ENCODE data around the gene NPAT. TPM values are rescaled to one million over a fixed set of nuclear protein-coding genes. Genes with fewer than 3 reads are reported as not detected.
A peak's percentile ranks its signal among the peaks of the same experiment; 100 is the strongest.

NPAT gene
- total and polyA plus RNA-seq, 9 of the 15 experiments (the other 6 are each of a cell fraction or from before 2014, with no cell fraction given), result 8.8 to 30.0 (median 22.1) TPM

GRCh38 chr11:108221911-108222573 is 396 bp downstream of the NPAT start (continued):
- TF ChIP-seq, protein P1, sequence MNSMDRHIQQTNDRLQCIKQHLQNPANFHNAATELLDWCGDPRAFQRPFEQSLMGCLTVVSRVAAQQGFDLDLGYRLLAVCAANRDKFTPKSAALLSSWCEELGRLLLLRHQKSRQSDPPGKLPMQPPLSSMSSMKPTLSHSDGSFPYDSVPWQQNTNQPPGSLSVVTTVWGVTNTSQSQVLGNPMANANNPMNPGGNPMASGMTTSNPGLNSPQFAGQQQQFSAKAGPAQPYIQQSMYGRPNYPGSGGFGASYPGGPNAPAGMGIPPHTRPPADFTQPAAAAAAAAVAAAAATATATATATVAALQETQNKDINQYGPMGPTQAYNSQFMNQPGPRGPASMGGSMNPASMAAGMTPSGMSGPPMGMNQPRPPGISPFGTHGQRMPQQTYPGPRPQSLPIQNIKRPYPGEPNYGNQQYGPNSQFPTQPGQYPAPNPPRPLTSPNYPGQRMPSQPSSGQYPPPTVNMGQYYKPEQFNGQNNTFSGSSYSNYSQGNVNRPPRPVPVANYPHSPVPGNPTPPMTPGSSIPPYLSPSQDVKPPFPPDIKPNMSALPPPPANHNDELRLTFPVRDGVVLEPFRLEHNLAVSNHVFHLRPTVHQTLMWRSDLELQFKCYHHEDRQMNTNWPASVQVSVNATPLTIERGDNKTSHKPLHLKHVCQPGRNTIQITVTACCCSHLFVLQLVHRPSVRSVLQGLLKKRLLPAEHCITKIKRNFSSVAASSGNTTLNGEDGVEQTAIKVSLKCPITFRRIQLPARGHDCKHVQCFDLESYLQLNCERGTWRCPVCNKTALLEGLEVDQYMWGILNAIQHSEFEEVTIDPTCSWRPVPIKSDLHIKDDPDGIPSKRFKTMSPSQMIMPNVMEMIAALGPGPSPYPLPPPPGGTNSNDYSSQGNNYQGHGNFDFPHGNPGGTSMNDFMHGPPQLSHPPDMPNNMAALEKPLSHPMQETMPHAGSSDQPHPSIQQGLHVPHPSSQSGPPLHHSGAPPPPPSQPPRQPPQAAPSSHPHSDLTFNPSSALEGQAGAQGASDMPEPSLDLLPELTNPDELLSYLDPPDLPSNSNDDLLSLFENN (IDR thresholded peaks at IDR 0.05; ENCODE audit: low read depth in 2 of 2, low read length in 2 of 2), result no peak
- TF ChIP-seq, protein P2, sequence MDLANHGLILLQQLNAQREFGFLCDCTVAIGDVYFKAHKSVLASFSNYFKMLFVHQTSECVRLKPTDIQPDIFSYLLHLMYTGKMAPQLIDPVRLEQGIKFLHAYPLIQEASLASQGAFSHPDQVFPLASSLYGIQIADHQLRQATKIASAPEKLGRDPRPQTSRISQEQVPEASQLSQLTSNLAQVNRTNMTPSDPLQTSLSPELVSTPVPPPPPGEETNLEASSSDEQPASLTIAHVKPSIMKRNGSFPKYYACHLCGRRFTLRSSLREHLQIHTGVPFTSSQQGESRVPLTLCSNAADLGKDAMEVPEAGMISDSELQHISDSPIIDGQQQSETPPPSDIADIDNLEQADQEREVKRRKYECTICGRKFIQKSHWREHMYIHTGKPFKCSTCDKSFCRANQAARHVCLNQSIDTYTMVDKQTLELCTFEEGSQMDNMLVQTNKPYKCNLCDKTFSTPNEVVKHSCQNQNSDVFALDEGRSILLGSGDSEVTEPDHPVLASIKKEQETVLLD (IDR thresholded peaks at IDR 0.05), result no peak
- TF ChIP-seq POLR2G (IDR thresholded peaks at IDR 0.05; ENCODE audit: low read depth, low read length), result no peak
- TF ChIP-seq EZH2 (IDR thresholded peaks at IDR 0.05; ENCODE audit: borderline replicate concordance, low read depth, low read length), result no peak
- TF ChIP-seq ZNF140 (CRISPR knock-in tag; IDR thresholded peaks at IDR 0.05), result no peak
- TF ChIP-seq KLF13 (tag; IDR thresholded peaks at IDR 0.05; ENCODE audit: borderline replicate concordance, low read depth), result no peak
- TF ChIP-seq SNIP1 (IDR thresholded peaks at IDR 0.05; ENCODE audit: low read depth), result no peak
- no peak for TF ChIP-seq ZNF41 (CRISPR knock-in tag; conservative IDR thresholded peaks at IDR 0.05)
- TF ChIP-seq, protein P3, sequence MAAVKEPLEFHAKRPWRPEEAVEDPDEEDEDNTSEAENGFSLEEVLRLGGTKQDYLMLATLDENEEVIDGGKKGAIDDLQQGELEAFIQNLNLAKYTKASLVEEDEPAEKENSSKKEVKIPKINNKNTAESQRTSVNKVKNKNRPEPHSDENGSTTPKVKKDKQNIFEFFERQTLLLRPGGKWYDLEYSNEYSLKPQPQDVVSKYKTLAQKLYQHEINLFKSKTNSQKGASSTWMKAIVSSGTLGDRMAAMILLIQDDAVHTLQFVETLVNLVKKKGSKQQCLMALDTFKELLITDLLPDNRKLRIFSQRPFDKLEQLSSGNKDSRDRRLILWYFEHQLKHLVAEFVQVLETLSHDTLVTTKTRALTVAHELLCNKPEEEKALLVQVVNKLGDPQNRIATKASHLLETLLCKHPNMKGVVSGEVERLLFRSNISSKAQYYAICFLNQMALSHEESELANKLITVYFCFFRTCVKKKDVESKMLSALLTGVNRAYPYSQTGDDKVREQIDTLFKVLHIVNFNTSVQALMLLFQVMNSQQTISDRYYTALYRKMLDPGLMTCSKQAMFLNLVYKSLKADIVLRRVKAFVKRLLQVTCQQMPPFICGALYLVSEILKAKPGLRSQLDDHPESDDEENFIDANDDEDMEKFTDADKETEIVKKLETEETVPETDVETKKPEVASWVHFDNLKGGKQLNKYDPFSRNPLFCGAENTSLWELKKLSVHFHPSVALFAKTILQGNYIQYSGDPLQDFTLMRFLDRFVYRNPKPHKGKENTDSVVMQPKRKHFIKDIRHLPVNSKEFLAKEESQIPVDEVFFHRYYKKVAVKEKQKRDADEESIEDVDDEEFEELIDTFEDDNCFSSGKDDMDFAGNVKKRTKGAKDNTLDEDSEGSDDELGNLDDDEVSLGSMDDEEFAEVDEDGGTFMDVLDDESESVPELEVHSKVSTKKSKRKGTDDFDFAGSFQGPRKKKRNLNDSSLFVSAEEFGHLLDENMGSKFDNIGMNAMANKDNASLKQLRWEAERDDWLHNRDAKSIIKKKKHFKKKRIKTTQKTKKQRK (IDR thresholded peaks at IDR 0.05; ENCODE audit: borderline replicate concordance, low read depth, low read length), result no peak
- no peak for TF ChIP-seq ZNF740 (CRISPR knock-in tag; IDR thresholded peaks at IDR 0.05)
- TF ChIP-seq ZNF740 (tag; IDR thresholded peaks at IDR 0.05), result no peak
- TF ChIP-seq POLR2AphosphoS2 (IDR thresholded peaks at IDR 0.05; ENCODE audit: low read length), result no peak
- TF ChIP-seq HMGN3 (IDR thresholded peaks at IDR 0.05; ENCODE audit: borderline replicate concordance, extremely low read depth, insufficient read length, low read depth, low read length), result no peak
- TF ChIP-seq, protein P4, sequence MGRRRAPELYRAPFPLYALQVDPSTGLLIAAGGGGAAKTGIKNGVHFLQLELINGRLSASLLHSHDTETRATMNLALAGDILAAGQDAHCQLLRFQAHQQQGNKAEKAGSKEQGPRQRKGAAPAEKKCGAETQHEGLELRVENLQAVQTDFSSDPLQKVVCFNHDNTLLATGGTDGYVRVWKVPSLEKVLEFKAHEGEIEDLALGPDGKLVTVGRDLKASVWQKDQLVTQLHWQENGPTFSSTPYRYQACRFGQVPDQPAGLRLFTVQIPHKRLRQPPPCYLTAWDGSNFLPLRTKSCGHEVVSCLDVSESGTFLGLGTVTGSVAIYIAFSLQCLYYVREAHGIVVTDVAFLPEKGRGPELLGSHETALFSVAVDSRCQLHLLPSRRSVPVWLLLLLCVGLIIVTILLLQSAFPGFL (CRISPR knock-in tag; IDR thresholded peaks at IDR 0.05), result 0 out of 2 replicates have a peak, but pooled peaks have one; percentile 56
- peak; percentile 79 for TF ChIP-seq L3MBTL2 (IDR thresholded peaks at IDR 0.05)
- peak; percentile 40; the same call in 1 of the 2 replicates for TF ChIP-seq ZFX (CRISPR knock-in tag; IDR thresholded peaks at IDR 0.05)
- no peak for TF ChIP-seq HNRNPUL1 (IDR thresholded peaks at IDR 0.05; ENCODE audit: low read length)

Measured in K562 (cell line).